ENCODE measurements around the gene ARHGEF37. TPM values are rescaled to one million over a fixed set of nuclear protein-coding genes. Genes with fewer than 3 reads are reported as not detected.

ARHGEF37 gene
- total and polyA plus RNA-seq, 9 of the 15 experiments (the other 6 are each of a cell fraction or from before 2014, with no cell fraction given), result 0.01 to 0.27 (median 0.05) TPM

GRCh38 chr5:149608936-149609545, 27.7 kb downstream of the ARHGEF37 start (continued):
- peak; percentile 36; the same call in 1 of the 2 replicates for TF ChIP-seq ATF3 (IDR thresholded peaks at IDR 0.05)
- no peak for TF ChIP-seq ATF3 (CRISPR knock-in tag; conservative IDR thresholded peaks at IDR 0.05)
- no peak for TF ChIP-seq TAF15 (IDR thresholded peaks at IDR 0.05; ENCODE audit: low read depth, low read length)
- TF ChIP-seq HMGXB4 (CRISPR knock-in tag; IDR thresholded peaks at IDR 0.05), result no peak
- TF ChIP-seq MEIS2 (IDR thresholded peaks at IDR 0.05; ENCODE audit: partially characterized antibody), result peak; percentile 45

DNA sequence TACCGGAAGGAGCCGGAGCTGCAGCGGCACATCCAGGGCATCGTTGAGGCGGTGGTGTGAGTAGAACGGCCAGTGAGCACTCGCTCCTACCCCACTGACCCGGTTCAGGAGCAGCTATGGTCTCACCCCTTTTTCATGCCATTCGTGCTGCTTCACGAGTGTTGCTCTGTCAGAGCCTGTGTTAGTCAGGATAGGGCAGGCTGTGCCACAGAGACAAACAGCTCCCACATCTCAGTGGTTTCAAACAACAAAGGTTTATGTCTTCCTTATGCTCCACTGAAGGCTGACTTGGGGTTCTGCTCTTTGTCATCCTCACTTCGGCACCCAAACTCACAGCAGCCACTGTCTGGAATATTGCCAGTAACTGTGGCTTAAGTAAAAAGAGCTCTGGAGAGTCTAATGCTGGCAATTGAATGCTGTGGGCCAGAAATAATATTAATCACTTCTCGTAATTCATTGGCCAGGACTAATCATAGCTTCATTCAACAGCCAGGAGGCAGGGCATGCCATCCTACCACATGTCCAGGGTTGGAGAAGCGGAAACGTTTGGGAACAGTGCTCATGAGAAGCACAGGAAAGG, 28.4 kb downstream of the ARHGEF37 start:
- Histone ChIP-seq H3K27me3 (ENCODE audit: control insufficient read depth in 2 of 2, insufficient read depth in 2 of 2, low read length in 2 of 2) (no peaks in the 10 kb centered on the region), H2AFZ (ENCODE audit: low read depth, low read length) (peak overlapping the region; percentile 21; the same call in 1 of the 2 replicates), H3K4me1 (replicated peaks in 1 of 2; ENCODE audit: control insufficient read depth in 2 of 2, insufficient read depth in 2 of 2, low read length in 2 of 2) (peaks cover 14 to 24% of the 10 kb centered on the region in 2 experiments; a peak in 4 of 5 replicates), H3K36me3 (ENCODE audit: control insufficient read depth, insufficient read depth, low read length) (no peaks in the 10 kb centered on the region), H3K9me1 (ENCODE audit: control insufficient read depth, insufficient read depth, low read length) (no peaks in the 10 kb centered on the region), H3K9ac (ENCODE audit: insufficient read depth in 1 of 2, low read depth in 2 of 2, low read length in 2 of 2) (no peak overlapping the region), H4K20me1 (replicated peaks; ENCODE audit: control insufficient read depth, insufficient read depth, low read length) (no peaks in the 10 kb centered on the region), H3K27ac (ENCODE audit: extremely low read depth, low read depth, low read length) (no peak overlapping the region), H3K4me3 (no peak overlapping the region), H3K4me2 (ENCODE audit: insufficient read depth, low read length) (no peak overlapping the region; the same call in 1 of the 2 replicates), H3K9me3 (replicated peaks; ENCODE audit: control insufficient read depth, insufficient read depth, low read depth, low read length) (peaks cover 9% of the 10 kb centered on the region), H3K79me2 (ENCODE audit: control insufficient read depth, insufficient read depth, low read length) (no peaks in the 10 kb centered on the region)
- intact Hi-C loops (cut with micrococcal nuclease) (no loop called here), in situ Hi-C loops (cut with MboI) (no loop called here)
- ChIA-PET POLR2A (interaction anchor here (0.7 to 1.9 kb wide), 5 partner anchors 10 to 164 kb away, joined by 3 to 4 read pairs (median 3); no protein-coding TSS in a partner anchor), CTCF (ENCODE audit: low intra/inter-chr PET ratio) (no interaction called here)
- 70% methylated on average over 14 of the region's 14 CpGs for WGBS (ENCODE audit: insufficient coverage, low coverage, missing lambda C conversion rate)
- TF ChIP-seq RFX1 (IDR thresholded peaks at IDR 0.05) (0 out of 2 replicates have a peak, but pooled peaks have one; percentile 5), ZNF12 (CRISPR knock-in tag; IDR thresholded peaks at IDR 0.05) (peak; percentile 100), NFIC (IDR thresholded peaks at IDR 0.05) (peak; percentile 48), CBX3 (IDR thresholded peaks at IDR 0.05; ENCODE audit: borderline replicate concordance in 1 of 2, low read length in 2 of 2) (peak in 1 of 2 experiments; percentile 19; a peak in 1 of 3 replicates), KDM2B (CRISPR knock-in tag; IDR thresholded peaks at IDR 0.05) (no peak), BRCA1 (IDR thresholded peaks at IDR 0.05) (no peak), BRCA1 (CRISPR knock-in tag; IDR thresholded peaks at IDR 0.05) (0 out of 2 replicates have a peak, but pooled peaks have one; percentile 32)
- TF ChIP-seq, protein P1, sequence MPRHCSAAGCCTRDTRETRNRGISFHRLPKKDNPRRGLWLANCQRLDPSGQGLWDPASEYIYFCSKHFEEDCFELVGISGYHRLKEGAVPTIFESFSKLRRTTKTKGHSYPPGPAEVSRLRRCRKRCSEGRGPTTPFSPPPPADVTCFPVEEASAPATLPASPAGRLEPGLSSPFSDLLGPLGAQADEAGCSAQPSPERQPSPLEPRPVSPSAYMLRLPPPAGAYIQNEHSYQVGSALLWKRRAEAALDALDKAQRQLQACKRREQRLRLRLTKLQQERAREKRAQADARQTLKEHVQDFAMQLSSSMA (CRISPR knock-in tag; IDR thresholded peaks at IDR 0.05), result no peak
- DNase-seq (ENCODE audit: extremely low read depth in 1 of 4, low spot score in 3 of 4) (no peak), ATAC-seq (no peak), FAIRE-seq (no peak)
- BruUV-seq (replicated peaks), result no TSS peak

Measured in K562 (cell line).